Keratinocyte (primary cell): ENCODE measurements around the gene NEURL4. TPM values are rescaled to one million over a fixed set of nuclear protein-coding genes. Genes with fewer than 3 reads are reported as not detected.

Source experiments
- DNase-seq: peaks from one replicate; pipeline ENCODE4 v3.0.0-alpha.2; 2011; ENCODE audit warnings: low read depth, missing footprints, low spot score
- FAIRE-seq: peaks from 2 replicates; lab custom pipeline; 2011; peaks lifted over from hg19 to GRCh38; lab: Jason Lieb, UNC
- H2AFZ ChIP-seq: 2 replicates; pipeline ENCODE4 v1.6.0; 2012; ENCODE audit warnings: low read length, control low read depth, inconsistent platforms; ENCODE audit not compliant: control insufficient read depth
- H3K27ac ChIP-seq: 2 replicates; pipeline ENCODE4 v1.5.1; 2011; ENCODE audit warnings: low read length; ENCODE audit not compliant: control insufficient read depth, insufficient read depth
- H3K27me3 ChIP-seq: 3 replicates; pipeline ENCODE4 v1.6.0; 2011; ENCODE audit warnings: low read length; ENCODE audit not compliant: control insufficient read depth, insufficient read depth; ENCODE audit errors: extremely low read depth
- H3K36me3 ChIP-seq, 2 experiments: 2 replicates in 1 of 2; 3 replicates in 1 of 2; pipeline ENCODE4 v1.5.1; 2011; ENCODE audit warnings: low read length in 2 of 2, mild to moderate bottlenecking in 1 of 2; ENCODE audit not compliant: control insufficient read depth in 2 of 2, insufficient read depth in 2 of 2; ENCODE audit errors: extremely low read depth in 1 of 2
- H3K4me1 ChIP-seq: 3 replicates; pipeline ENCODE4 v1.5.1; 2011; ENCODE audit warnings: low read length; ENCODE audit not compliant: control insufficient read depth, insufficient read depth; ENCODE audit errors: extremely low read depth
- H3K4me2 ChIP-seq: 3 replicates; pipeline ENCODE4 v1.6.0; 2011; ENCODE audit warnings: low read depth, low read length; ENCODE audit not compliant: control insufficient read depth, insufficient read depth; ENCODE audit errors: extremely low read depth
- H3K4me3 ChIP-seq, 3 experiments: fragments of 200-600 bp in 1 of 3; sonication (generic) in 1 of 3; 2 replicates in 2 of 3; 3 replicates in 1 of 3; pipeline ENCODE4 v1.5.1; 2011 to 2016; ENCODE audit warnings: low read length in 3 of 3, mild to moderate bottlenecking in 3 of 3, control low read depth in 2 of 3, inconsistent platforms in 1 of 3, low read depth in 1 of 3, mixed read lengths in 1 of 3, mixed run types in 1 of 3, moderate library complexity in 1 of 3; ENCODE audit not compliant: control insufficient read depth in 2 of 3, insufficient read depth in 2 of 3; ENCODE audit errors: extremely low read depth in 1 of 3
- H3K79me2 ChIP-seq: 2 replicates; pipeline ENCODE4 v1.6.0; 2012; ENCODE audit warnings: low read length; ENCODE audit not compliant: control insufficient read depth, insufficient read depth
- H3K9ac ChIP-seq: 3 replicates; pipeline ENCODE4 v1.6.0; 2011; ENCODE audit warnings: low read length; ENCODE audit not compliant: control insufficient read depth, insufficient read depth; ENCODE audit errors: extremely low read depth
- H3K9me1 ChIP-seq: 3 replicates; pipeline ENCODE4 v1.6.0; 2011; ENCODE audit warnings: low read length; ENCODE audit not compliant: control insufficient read depth, insufficient read depth; ENCODE audit errors: extremely low read depth
- H3K9me3 ChIP-seq: 2 replicates; pipeline ENCODE4 v1.5.1; 2012; ENCODE audit warnings: low read depth, low read length; ENCODE audit not compliant: control insufficient read depth
- H4K20me1 ChIP-seq: 3 replicates; pipeline ENCODE4 v1.6.0; 2011; ENCODE audit warnings: low read length; ENCODE audit not compliant: control insufficient read depth, insufficient read depth; ENCODE audit errors: extremely low read depth
- EZH2 ChIP-seq: IDR thresholded peaks from one replicate; pipeline ENCODE4 v1.6.1; 2012; ENCODE audit warnings: inconsistent platforms, mild to moderate bottlenecking, low read length, moderate library complexity
- dilution Hi-C: fragments of 300-500 bp; cut with MboI; formaldehyde crosslinking; loops from one replicate; pipeline ENCODE4 v1.7.0; 2020; ENCODE audit warnings: low sequenced_read_pairs; ENCODE audit not compliant: extremely low pct_ligation_motif_present
- polyA plus RNA-seq, 5 experiments: library from polyadenylated mRNA; depleted of rRNA in 3 of 5; stranded (reverse) in 3 of 5; stranded (forward) in 1 of 5; unstranded in 1 of 5; fragments of >200 nt; gene quantifications; 1 replicate in 1 of 5; 2 replicates in 3 of 5; 3 replicates in 1 of 5; pipeline versions ENCODE4 v1.2.1 to v1.2.3, GENCODE V29; 2011 to 2012; ENCODE audit warnings: missing spikeins in 2 of 5, low read depth in 1 of 5, low replicate concordance in 1 of 5
- TF ChIP-seq, protein P1 (sequence below), 3 experiments: IDR thresholded peaks in 1 of 3; conservative IDR thresholded peaks in 1 of 3; optimal IDR thresholded peaks in 1 of 3; 2 replicates in 2 of 3; 3 replicates in 1 of 3; pipeline versions ENCODE3 to v1.5.1; 2011; ENCODE audit warnings: low read length in 3 of 3, mild to moderate bottlenecking in 3 of 3, moderate library complexity in 2 of 3, control low read depth in 1 of 3, inconsistent platforms in 1 of 3; ENCODE audit not compliant: insufficient read depth in 2 of 3; ENCODE audit errors: extremely low read depth in 1 of 3

The NEURL4 gene
- polyA plus RNA-seq, 1 donor (not counting 4 experiments of a cell fraction or from before 2014, with no cell fraction given), result 11.3 TPM

DNA sequence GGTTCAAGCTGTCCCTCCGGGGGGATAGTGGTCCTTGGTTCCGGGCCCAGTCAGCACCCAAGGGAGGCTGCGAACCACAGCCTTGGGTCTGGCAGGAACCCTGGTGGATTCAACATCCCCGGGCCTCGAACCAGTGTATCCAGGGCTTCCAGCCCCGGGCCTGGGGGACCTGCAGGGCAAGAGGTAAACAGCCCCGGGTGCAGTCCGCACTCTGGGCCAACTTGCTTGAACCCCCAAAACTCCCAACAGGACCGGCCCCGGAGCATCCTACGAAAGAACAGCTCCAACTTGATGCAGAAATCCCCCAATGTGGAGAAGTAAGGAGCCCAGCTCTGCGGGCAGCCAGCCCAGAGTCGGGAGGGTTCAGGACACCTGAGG, 1.5 kb upstream of the NEURL4 start:
- Histone ChIP-seq H3K36me3 (peaks cover 8 to 14% of the 10 kb centered on the region in 2 experiments), H3K27ac (peak overlapping the region; percentile 20), H3K9ac (peak overlapping the region; percentile 91), H2AFZ (peak overlapping the region; percentile 84), H3K4me2 (peak overlapping the region; percentile 99), H3K4me3 (peak overlapping the region; percentile 34 to 95 (median 90)), H3K27me3 (no peaks in the 10 kb centered on the region), H3K79me2 (peaks cover 17% of the 10 kb centered on the region), H3K9me1 (peaks cover 2% of the 10 kb centered on the region), H3K9me3 (no peaks in the 10 kb centered on the region), H3K4me1 (peaks cover 8% of the 10 kb centered on the region), H4K20me1 (no peaks in the 10 kb centered on the region)
- no peak for TF ChIP-seq EZH2
- TF ChIP-seq, protein P1, sequence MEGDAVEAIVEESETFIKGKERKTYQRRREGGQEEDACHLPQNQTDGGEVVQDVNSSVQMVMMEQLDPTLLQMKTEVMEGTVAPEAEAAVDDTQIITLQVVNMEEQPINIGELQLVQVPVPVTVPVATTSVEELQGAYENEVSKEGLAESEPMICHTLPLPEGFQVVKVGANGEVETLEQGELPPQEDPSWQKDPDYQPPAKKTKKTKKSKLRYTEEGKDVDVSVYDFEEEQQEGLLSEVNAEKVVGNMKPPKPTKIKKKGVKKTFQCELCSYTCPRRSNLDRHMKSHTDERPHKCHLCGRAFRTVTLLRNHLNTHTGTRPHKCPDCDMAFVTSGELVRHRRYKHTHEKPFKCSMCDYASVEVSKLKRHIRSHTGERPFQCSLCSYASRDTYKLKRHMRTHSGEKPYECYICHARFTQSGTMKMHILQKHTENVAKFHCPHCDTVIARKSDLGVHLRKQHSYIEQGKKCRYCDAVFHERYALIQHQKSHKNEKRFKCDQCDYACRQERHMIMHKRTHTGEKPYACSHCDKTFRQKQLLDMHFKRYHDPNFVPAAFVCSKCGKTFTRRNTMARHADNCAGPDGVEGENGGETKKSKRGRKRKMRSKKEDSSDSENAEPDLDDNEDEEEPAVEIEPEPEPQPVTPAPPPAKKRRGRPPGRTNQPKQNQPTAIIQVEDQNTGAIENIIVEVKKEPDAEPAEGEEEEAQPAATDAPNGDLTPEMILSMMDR (optimal IDR thresholded peaks at IDR 0.05 in 1 of 3, IDR thresholded peaks at IDR 0.05 in 1 of 3, conservative IDR thresholded peaks at IDR 0.05 in 1 of 3; ENCODE audit: extremely low read depth in 1 of 3, insufficient read depth in 2 of 3, low read length in 3 of 3), result no peak
- FAIRE-seq, result no peak
- dilution Hi-C loops, result no loop called here
- DNase-seq, result no peak

DNA sequence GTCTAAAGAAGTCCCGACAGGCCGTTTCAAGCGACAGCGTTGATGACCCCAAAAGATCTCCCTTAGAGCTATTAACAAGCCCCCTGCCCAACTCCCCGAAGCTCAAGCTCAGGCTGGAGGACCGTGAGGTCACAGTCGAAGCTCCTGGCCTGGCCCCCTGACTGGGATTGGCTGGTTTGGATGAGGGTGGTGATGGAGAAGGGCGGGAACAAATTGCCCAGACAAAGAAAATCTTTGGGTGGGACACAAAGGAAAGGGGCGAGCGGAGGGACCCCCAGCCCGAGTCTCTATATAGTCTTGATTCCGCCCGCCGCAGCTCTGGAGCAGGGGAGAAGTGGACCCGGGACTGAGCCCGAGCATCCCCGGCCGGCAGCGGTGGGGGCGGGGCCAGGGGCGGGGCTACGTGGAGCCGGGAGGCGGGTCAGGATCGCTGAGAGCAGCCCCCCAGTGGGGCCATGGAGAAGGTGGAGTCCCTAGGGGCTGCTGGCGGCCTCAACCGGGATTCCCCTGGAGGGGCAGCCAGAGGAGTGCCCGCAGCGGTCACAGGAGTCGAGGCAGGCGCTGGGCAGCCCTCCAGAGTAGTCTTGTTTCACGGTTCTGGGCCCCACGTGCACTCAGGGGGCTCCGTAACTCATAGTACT, 982 bp upstream of the NEURL4 start:
- Histone ChIP-seq H3K9ac (peak overlapping the region; percentile 91), H3K27ac (peak overlapping the region; percentile 90), H3K9me3 (no peaks in the 10 kb centered on the region), H3K4me3 (peak overlapping the region; percentile 87 to 95 (median 90)), H4K20me1 (no peaks in the 10 kb centered on the region), H3K4me1 (peaks cover 8% of the 10 kb centered on the region), H3K79me2 (peaks cover 17% of the 10 kb centered on the region), H3K9me1 (peaks cover 2% of the 10 kb centered on the region), H3K36me3 (peaks cover 12 to 19% of the 10 kb centered on the region in 2 experiments), H3K4me2 (peak overlapping the region; percentile 99), H3K27me3 (no peaks in the 10 kb centered on the region), H2AFZ (peak overlapping the region; percentile 97)
- TF ChIP-seq, protein P1 (optimal IDR thresholded peaks at IDR 0.05 in 1 of 3, IDR thresholded peaks at IDR 0.05 in 1 of 3, conservative IDR thresholded peaks at IDR 0.05 in 1 of 3; ENCODE audit: extremely low read depth in 1 of 3, insufficient read depth in 2 of 3, low read length in 3 of 3), result no peak
- no peak for TF ChIP-seq EZH2
- DNase-seq (no peak), FAIRE-seq (peak; percentile 39)
- dilution Hi-C loops, result no loop called here
